ENCODE measurements around the gene SPIN3.

GRCh38 chrX:56947699-56948098 lies 47.6 kb downstream of the SPIN3 start:
- TF ChIP-seq CREB1 (IDR thresholded peaks at IDR 0.05) (no peak), RXRA (IDR thresholded peaks at IDR 0.05; ENCODE audit: insufficient read depth, low read depth, low read length) (no peak), EP300 (IDR thresholded peaks at IDR 0.05; ENCODE audit: borderline replicate concordance in 1 of 2, low read depth in 2 of 2, low read length in 2 of 2) (no peak), EZH2 (IDR thresholded peaks at IDR 0.05; ENCODE audit: low read depth, low read length, severe bottlenecking) (no peak), SUZ12 (IDR thresholded peaks at IDR 0.05; ENCODE audit: low read length) (no peak), GABPA (IDR thresholded peaks at IDR 0.05; ENCODE audit: borderline replicate concordance, insufficient read depth, low read length) (no peak), BRCA1 (IDR thresholded peaks at IDR 0.05; ENCODE audit: low read depth, low read length) (no peak), CTCF (IDR thresholded peaks at IDR 0.05; ENCODE audit: control extremely low read depth in 1 of 3, insufficient read depth in 1 of 3, low read depth in 1 of 3, low read length in 3 of 3) (no peak), MAX (IDR thresholded peaks at IDR 0.05) (no peak), ATF2 (IDR thresholded peaks at IDR 0.05; ENCODE audit: low read length) (no peak)

All from H1 (cell line).